ENCODE measurements around the gene GTF2F2. TPM values are rescaled to one million over a fixed set of nuclear protein-coding genes. Genes with fewer than 3 reads are reported as not detected.

Gene GTF2F2
- total RNA-seq, 1 experiment from 2014 or later: 40.1 TPM

DNA sequence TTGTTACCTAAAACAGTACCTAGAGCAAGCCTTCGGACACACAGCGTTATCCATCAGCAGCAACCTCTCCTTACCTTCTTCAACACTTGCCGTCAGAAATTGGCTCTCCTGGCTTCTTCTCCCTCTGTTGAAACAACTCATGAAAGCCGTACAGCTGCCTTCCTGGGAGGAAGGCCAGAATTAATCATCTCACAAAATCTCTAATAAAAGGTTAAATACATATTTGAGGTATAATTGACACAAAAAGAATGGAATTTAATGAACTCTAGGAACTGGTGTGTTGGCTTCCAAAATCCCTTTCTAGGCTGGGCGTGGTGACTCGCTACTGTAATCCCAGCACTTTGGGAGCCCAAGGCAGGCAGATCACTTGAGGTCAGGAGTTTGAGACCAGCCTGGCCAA lies 37.3 kb upstream of the GTF2F2 start (continued):
- TF ChIP-seq, protein P1, sequence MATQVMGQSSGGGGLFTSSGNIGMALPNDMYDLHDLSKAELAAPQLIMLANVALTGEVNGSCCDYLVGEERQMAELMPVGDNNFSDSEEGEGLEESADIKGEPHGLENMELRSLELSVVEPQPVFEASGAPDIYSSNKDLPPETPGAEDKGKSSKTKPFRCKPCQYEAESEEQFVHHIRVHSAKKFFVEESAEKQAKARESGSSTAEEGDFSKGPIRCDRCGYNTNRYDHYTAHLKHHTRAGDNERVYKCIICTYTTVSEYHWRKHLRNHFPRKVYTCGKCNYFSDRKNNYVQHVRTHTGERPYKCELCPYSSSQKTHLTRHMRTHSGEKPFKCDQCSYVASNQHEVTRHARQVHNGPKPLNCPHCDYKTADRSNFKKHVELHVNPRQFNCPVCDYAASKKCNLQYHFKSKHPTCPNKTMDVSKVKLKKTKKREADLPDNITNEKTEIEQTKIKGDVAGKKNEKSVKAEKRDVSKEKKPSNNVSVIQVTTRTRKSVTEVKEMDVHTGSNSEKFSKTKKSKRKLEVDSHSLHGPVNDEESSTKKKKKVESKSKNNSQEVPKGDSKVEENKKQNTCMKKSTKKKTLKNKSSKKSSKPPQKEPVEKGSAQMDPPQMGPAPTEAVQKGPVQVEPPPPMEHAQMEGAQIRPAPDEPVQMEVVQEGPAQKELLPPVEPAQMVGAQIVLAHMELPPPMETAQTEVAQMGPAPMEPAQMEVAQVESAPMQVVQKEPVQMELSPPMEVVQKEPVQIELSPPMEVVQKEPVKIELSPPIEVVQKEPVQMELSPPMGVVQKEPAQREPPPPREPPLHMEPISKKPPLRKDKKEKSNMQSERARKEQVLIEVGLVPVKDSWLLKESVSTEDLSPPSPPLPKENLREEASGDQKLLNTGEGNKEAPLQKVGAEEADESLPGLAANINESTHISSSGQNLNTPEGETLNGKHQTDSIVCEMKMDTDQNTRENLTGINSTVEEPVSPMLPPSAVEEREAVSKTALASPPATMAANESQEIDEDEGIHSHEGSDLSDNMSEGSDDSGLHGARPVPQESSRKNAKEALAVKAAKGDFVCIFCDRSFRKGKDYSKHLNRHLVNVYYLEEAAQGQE (IDR thresholded peaks at IDR 0.05; ENCODE audit: low read depth): no peak
- TF ChIP-seq, protein P2, sequence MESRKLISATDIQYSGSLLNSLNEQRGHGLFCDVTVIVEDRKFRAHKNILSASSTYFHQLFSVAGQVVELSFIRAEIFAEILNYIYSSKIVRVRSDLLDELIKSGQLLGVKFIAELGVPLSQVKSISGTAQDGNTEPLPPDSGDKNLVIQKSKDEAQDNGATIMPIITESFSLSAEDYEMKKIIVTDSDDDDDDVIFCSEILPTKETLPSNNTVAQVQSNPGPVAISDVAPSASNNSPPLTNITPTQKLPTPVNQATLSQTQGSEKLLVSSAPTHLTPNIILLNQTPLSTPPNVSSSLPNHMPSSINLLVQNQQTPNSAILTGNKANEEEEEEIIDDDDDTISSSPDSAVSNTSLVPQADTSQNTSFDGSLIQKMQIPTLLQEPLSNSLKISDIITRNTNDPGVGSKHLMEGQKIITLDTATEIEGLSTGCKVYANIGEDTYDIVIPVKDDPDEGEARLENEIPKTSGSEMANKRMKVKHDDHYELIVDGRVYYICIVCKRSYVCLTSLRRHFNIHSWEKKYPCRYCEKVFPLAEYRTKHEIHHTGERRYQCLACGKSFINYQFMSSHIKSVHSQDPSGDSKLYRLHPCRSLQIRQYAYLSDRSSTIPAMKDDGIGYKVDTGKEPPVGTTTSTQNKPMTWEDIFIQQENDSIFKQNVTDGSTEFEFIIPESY (IDR thresholded peaks at IDR 0.05; ENCODE audit: extremely low read depth, insufficient replicate concordance, low read length): no peak
- TF ChIP-seq, protein P3, sequence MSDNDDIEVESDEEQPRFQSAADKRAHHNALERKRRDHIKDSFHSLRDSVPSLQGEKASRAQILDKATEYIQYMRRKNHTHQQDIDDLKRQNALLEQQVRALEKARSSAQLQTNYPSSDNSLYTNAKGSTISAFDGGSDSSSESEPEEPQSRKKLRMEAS (IDR thresholded peaks at IDR 0.05): no peak
- TF ChIP-seq EZH2 (IDR thresholded peaks at IDR 0.05): no peak
- no peak for TF ChIP-seq SIN3A (IDR thresholded peaks at IDR 0.05; ENCODE audit: low read depth)

DNA sequence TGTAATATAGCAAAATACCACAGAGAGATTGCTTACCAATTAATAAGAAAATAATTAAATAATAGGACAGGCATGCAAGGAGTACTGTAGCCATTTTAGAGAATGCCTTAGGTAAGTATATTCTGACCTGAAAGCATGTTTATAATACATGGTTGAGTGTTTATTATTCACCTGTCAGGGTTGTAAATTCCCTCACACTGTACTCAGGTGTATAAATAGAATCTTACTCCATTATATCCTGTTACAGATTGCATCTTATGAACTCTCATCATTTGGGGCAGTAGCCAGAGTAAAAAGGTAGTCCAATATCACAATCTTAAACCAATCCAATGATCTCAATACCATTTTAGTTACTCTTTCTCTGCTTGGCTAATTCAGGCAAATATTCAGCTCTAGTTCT lies 35.8 kb upstream of the GTF2F2 start:
- intact Hi-C loops (cut with micrococcal nuclease): no loop called here
- ChIA-PET RAD21 (ENCODE audit: low non-redundant PET in 1 of 2, low total read pairs in 2 of 2, uncharacterized antibody in 2 of 2, unreplicated experiment in 2 of 2) (no interaction called here), POLR2A (no interaction called here), CTCF (no interaction called here)
- no peaks in the 10 kb centered on the region for H3K9me2 ChIP-seq (ENCODE audit: insufficient read depth)
- no peak for ATAC-seq
- H4K20me1 ChIP-seq (ENCODE audit: insufficient read depth): no peaks in the 10 kb centered on the region
- BruUV-seq (replicated peaks): no TSS peak
- H3K27me3 ChIP-seq (ENCODE audit: insufficient read depth, low read length): no peaks in the 10 kb centered on the region
- peaks cover 0 to 8% of the 10 kb centered on the region in 2 experiments; a peak in 1 of 4 replicates for H3K4me1 ChIP-seq (ENCODE audit: control insufficient read depth in 1 of 2, insufficient read depth in 2 of 2, low read length in 2 of 2)
- no peaks in the 10 kb centered on the region for H3K36me3 ChIP-seq (ENCODE audit: control insufficient read depth in 1 of 2, insufficient read depth in 2 of 2, low read length in 2 of 2)
- no peak overlapping the region for H2AFZ ChIP-seq (ENCODE audit: low read depth, low read length, poor library complexity, severe bottlenecking)
- H3K79me2 ChIP-seq (ENCODE audit: insufficient read depth, low read length): no peaks in the 10 kb centered on the region
- no peak for DNase-seq (ENCODE audit: low read depth, low spot score)
- H3K9ac ChIP-seq (ENCODE audit: low read length): no peak overlapping the region
- H3K4me2 ChIP-seq (ENCODE audit: low read length): no peak overlapping the region
- H3K9me3 ChIP-seq (ENCODE audit: control insufficient read depth in 1 of 2, insufficient read depth in 1 of 2, low read depth in 1 of 2, low read length in 2 of 2): no peaks in the 10 kb centered on the region
- no peak overlapping the region for H3K27ac ChIP-seq (ENCODE audit: low read depth, low read length)
- no peak overlapping the region for H3K4me3 ChIP-seq (replicated peaks in 1 of 2; ENCODE audit: low read depth in 1 of 2, low read length in 2 of 2)
- TF ChIP-seq CBX3 (IDR thresholded peaks at IDR 0.05; ENCODE audit: low read depth): no peak
- no peak for TF ChIP-seq ZFX (IDR thresholded peaks at IDR 0.05)
- TF ChIP-seq YY1 (IDR thresholded peaks at IDR 0.05; ENCODE audit: extremely low read depth, insufficient replicate concordance, low read depth, low read length): no peak
- TF ChIP-seq, protein P3 (IDR thresholded peaks at IDR 0.05): no peak
- TF ChIP-seq, protein P4, sequence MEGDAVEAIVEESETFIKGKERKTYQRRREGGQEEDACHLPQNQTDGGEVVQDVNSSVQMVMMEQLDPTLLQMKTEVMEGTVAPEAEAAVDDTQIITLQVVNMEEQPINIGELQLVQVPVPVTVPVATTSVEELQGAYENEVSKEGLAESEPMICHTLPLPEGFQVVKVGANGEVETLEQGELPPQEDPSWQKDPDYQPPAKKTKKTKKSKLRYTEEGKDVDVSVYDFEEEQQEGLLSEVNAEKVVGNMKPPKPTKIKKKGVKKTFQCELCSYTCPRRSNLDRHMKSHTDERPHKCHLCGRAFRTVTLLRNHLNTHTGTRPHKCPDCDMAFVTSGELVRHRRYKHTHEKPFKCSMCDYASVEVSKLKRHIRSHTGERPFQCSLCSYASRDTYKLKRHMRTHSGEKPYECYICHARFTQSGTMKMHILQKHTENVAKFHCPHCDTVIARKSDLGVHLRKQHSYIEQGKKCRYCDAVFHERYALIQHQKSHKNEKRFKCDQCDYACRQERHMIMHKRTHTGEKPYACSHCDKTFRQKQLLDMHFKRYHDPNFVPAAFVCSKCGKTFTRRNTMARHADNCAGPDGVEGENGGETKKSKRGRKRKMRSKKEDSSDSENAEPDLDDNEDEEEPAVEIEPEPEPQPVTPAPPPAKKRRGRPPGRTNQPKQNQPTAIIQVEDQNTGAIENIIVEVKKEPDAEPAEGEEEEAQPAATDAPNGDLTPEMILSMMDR (IDR thresholded peaks at IDR 0.05 in 2 of 3, conservative IDR thresholded peaks at IDR 0.05 in 1 of 3; ENCODE audit: borderline replicate concordance in 1 of 3, insufficient read depth in 1 of 3, low read depth in 2 of 3, low read length in 2 of 3): no peak
- no peak for TF ChIP-seq CEBPB (IDR thresholded peaks at IDR 0.05; ENCODE audit: low read depth)
- TF ChIP-seq, protein P5, sequence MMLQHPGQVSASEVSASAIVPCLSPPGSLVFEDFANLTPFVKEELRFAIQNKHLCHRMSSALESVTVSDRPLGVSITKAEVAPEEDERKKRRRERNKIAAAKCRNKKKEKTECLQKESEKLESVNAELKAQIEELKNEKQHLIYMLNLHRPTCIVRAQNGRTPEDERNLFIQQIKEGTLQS (IDR thresholded peaks at IDR 0.05): no peak
- TF ChIP-seq ZNF274 (IDR thresholded peaks at IDR 0.05; ENCODE audit: low read depth, low read length): no peak
- no peak for TF ChIP-seq ELF1 (IDR thresholded peaks at IDR 0.05; ENCODE audit: borderline replicate concordance, low read depth)
- no peak for TF ChIP-seq POLR2AphosphoS5 (IDR thresholded peaks at IDR 0.05; ENCODE audit: low read depth, low read length)
- no peak for TF ChIP-seq JUND (IDR thresholded peaks at IDR 0.05)
- no peak for TF ChIP-seq EZH2 (IDR thresholded peaks at IDR 0.05)
- TF ChIP-seq SRF (IDR thresholded peaks at IDR 0.05; ENCODE audit: low read depth): no peak
- no peak for TF ChIP-seq EGR1 (IDR thresholded peaks at IDR 0.05; ENCODE audit: low read depth)

All from HCT116 (cell line).